MM.1S (cell line): ENCODE measurements around the gene ENTPD6.

Experiments used
- CTCF ChIP-seq: fragments of 300-600 bp; sonication (generic); IDR thresholded peaks from 2 replicates; pipeline ENCODE4 v1.5.1; 2016; ENCODE audit warnings: antibody characterized with exemption, low read length, mixed read lengths
- EZH2 ChIP-seq: fragments of 300-600 bp; sonication (generic); optimal IDR thresholded peaks from 2 replicates; pipeline ENCODE3; 2017; ENCODE audit warnings: low read depth, mild to moderate bottlenecking, antibody characterized with exemption, low read length, mixed read lengths

- TF ChIP-seq CTCF (no peak), EZH2 (no peak)
Measured at GRCh38 chr20:25188218-25188617, 7.3 kb upstream of the ENTPD6 start.
